Mesendoderm (in vitro differentiated cells): ENCODE measurements around the gene CDH23.

Source experiments
- DNase-seq: peaks from one replicate; pipeline ENCODE4 v3.0.0; 2013
- H2AK5ac ChIP-seq: 2 replicates; pipeline ENCODE4 v1.6.1; 2013; ENCODE audit warnings: low read length, inconsistent platforms
- H2BK120ac ChIP-seq: 2 replicates; pipeline ENCODE4 v1.6.1; 2013; ENCODE audit warnings: low read depth, mild to moderate bottlenecking, low read length, moderate library complexity, mixed read lengths
- H2BK15ac ChIP-seq: replicated peaks from 2 replicates; pipeline ENCODE4 v1.6.1; 2013; ENCODE audit warnings: low read depth, mild to moderate bottlenecking, moderate library complexity
- H2BK5ac ChIP-seq: 2 replicates; pipeline ENCODE4 v1.6.1; 2013; ENCODE audit warnings: low read length, inconsistent platforms
- H3K18ac ChIP-seq: 2 replicates; pipeline ENCODE4 v1.6.1; 2013; ENCODE audit warnings: mild to moderate bottlenecking, low read length, mixed read lengths
- H3K23ac ChIP-seq: one replicate; pipeline ENCODE4 v1.6.1; 2013; ENCODE audit warnings: low read length
- H3K27ac ChIP-seq: 2 replicates; pipeline ENCODE4 v1.5.1; 2013; ENCODE audit warnings: low read depth, mild to moderate bottlenecking, inconsistent platforms, low read length, moderate library complexity
- H3K27me3 ChIP-seq: 2 replicates; pipeline ENCODE4 v1.6.1; 2013; ENCODE audit warnings: low read length, control low read depth, mild to moderate bottlenecking, inconsistent platforms; ENCODE audit not compliant: insufficient read depth, poor library complexity
- H3K36me3 ChIP-seq: 2 replicates; pipeline ENCODE4 v1.6.1; 2013; ENCODE audit warnings: low read length, inconsistent platforms; ENCODE audit not compliant: control insufficient read depth, insufficient read depth
- H3K4ac ChIP-seq: one replicate; pipeline ENCODE4 v1.6.1; 2013; ENCODE audit warnings: low read depth, mild to moderate bottlenecking, low read length, moderate library complexity
- H3K4me1 ChIP-seq: 2 replicates; pipeline ENCODE4 v1.6.1; 2013; ENCODE audit warnings: low read depth, low read length, inconsistent platforms; ENCODE audit not compliant: control insufficient read depth
- H3K4me2 ChIP-seq: 2 replicates; pipeline ENCODE4 v1.6.1; 2013; ENCODE audit warnings: low read length
- H3K4me3 ChIP-seq: 2 replicates; pipeline ENCODE4 v1.5.1; 2013; ENCODE audit warnings: mild to moderate bottlenecking, low read length
- H3K56ac ChIP-seq: one replicate; pipeline ENCODE4 v1.6.1; 2013; ENCODE audit warnings: low read length
- H3K79me1 ChIP-seq: 2 replicates; pipeline ENCODE4 v1.6.1; 2013; ENCODE audit warnings: low read length, inconsistent platforms
- H3K79me2 ChIP-seq: 2 replicates; pipeline ENCODE4 v1.6.1; 2013; ENCODE audit warnings: mild to moderate bottlenecking, low read length; ENCODE audit not compliant: control insufficient read depth, insufficient read depth
- H3K9ac ChIP-seq: 2 replicates; pipeline ENCODE4 v1.6.1; 2013; ENCODE audit warnings: low read length, inconsistent platforms
- H4K5ac ChIP-seq: one replicate; pipeline ENCODE4 v1.6.1; 2013; ENCODE audit warnings: low read length
- H4K8ac ChIP-seq: one replicate; pipeline ENCODE4 v1.6.1; 2013; ENCODE audit warnings: low read depth, mild to moderate bottlenecking, control low read depth, low read length, moderate library complexity
- WGBS: extraction: QIAGEN DNeasy Blood & Tissue Kit; methylation state at CpG from one replicate; pipeline ENCODE4 v1.1.7; 2013; ENCODE audit warnings: low lambda C conversion rate, missing lambda C conversion rate; ENCODE audit not compliant: insufficient coverage; ENCODE audit errors: extremely low coverage; 5-methylcytosine and 5-hydroxymethylcytosine counted together

CDH23 gene

DNA sequence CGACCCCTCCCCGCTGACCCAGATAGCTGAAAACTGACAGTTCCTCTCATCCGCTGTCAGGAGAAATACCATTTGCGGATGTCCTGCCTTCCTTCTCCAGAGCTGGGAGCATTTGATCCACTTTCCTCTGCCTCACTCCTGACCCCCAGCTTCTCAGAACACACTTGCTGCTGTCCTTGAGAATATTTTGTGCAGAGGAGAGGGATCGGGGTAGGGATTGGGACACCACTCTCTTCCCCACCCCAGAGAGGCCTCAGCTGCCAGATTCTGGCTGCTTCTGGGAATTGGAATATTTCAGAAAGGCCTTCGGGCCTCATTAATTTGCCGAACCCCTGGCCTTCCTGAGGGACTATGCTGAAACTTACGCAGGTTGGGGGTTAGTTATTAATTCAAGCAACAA is 225.9 kb downstream of the CDH23 start:
- Histone ChIP-seq H4K8ac (no peak overlapping the region), H3K56ac (peak overlapping the region; percentile 70), H2BK15ac (no peak overlapping the region), H3K23ac (no peak overlapping the region), H3K27ac (peak overlapping the region; percentile 51), H3K4ac (no peak overlapping the region), H2AK5ac (peak overlapping the region; percentile 96), H3K27me3 (no peaks in the 10 kb centered on the region), H3K18ac (no peak overlapping the region), H3K79me2 (no peaks in the 10 kb centered on the region), H3K9ac (peak overlapping the region; percentile 23), H3K79me1 (no peaks in the 10 kb centered on the region), H2BK5ac (peak overlapping the region; percentile 18), H2BK120ac (no peak overlapping the region), H3K36me3 (no peaks in the 10 kb centered on the region), H3K4me1 (peaks cover 24% of the 10 kb centered on the region), H3K4me3 (no peak overlapping the region), H4K5ac (no peak overlapping the region), H3K4me2 (no peak overlapping the region)
- no peak for DNase-seq
- no CpG with 5 or more reads among the region's 8 CpGs for WGBS

DNA sequence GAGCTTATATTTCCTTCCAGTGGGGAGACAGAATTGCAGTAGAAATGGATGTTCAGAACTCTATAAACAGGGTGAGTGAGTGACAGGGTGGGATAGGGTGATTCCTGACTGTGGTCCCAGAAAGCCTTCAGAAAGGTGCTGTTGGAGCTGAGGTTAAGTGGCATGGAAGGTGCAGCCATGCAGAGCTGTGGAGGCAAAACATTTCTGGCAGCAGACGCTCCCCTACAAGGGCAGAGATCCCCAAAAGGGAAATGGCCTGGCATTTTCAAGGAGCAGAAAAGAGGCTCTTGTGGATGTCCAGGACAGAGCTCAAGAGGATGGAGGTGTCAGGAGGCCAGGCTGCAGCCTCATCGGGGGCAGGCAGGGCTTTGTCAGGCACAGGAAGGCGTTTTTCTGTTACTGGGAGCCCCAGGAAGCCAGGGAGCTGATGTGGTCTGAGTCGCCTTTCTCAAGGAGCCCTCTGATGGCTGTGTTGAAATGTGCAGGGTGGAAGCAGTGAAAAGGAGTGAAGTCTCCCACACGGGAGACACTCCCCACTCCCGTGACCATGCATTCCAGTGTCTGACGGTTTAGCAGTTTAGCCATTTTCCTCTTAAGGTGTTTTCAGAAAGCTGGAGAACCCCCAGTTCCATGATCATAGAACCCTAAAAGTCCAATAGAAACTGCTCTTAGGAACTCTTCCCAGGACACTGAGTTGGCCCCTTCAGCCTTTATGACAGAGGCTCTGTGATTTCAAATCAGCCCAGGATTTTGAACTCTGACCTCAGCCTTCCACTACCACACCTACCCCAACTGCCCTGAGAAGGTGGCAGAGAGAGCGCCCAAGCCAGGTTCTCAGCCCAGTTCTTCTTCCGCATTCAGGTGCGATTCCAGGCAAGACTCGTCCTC is 226.6 kb downstream of the CDH23 start:
- H3K4me2 ChIP-seq, result no peak overlapping the region
- H3K9ac ChIP-seq, result peak overlapping the region; percentile 18
- H3K36me3 ChIP-seq, result no peaks in the 10 kb centered on the region
- no peak overlapping the region for H4K5ac ChIP-seq
- H3K4me3 ChIP-seq, result no peak overlapping the region
- H3K79me2 ChIP-seq, result no peaks in the 10 kb centered on the region
- H2BK5ac ChIP-seq, result peak overlapping the region; percentile 33
- no peak overlapping the region for H2BK120ac ChIP-seq
- no peak overlapping the region for H3K23ac ChIP-seq
- peak overlapping the region; percentile 70 for H3K56ac ChIP-seq
- no peak overlapping the region for H3K27ac ChIP-seq
- H2BK15ac ChIP-seq, result no peak overlapping the region
- H3K4me1 ChIP-seq, result peaks cover 28% of the 10 kb centered on the region
- no peak overlapping the region for H3K4ac ChIP-seq
- no CpG with 5 or more reads among the region's 11 CpGs for WGBS
- peak overlapping the region; percentile 96 for H2AK5ac ChIP-seq
- no peaks in the 10 kb centered on the region for H3K79me1 ChIP-seq
- no peaks in the 10 kb centered on the region for H3K27me3 ChIP-seq
- H4K8ac ChIP-seq, result no peak overlapping the region
- no peak overlapping the region for H3K18ac ChIP-seq
- peak; percentile 68 for DNase-seq

DNA sequence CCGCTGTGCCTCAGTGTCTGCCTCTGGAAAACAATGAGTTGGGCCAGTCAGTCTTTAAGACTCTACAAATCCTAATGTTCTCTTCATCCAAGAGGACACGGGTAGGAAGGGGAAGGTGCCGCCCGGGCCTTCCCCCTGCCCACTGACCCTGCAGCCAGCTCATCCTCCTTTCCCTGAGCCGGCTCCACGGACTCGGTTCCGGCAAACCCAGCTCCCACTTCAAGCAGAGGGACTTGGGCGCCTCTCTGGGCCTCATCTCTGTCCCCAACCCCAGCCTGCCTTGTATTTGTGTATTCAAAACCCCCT is 227.2 kb downstream of the CDH23 start:
- H3K9ac ChIP-seq, result no peak overlapping the region
- DNase-seq, result no peak

DNA sequence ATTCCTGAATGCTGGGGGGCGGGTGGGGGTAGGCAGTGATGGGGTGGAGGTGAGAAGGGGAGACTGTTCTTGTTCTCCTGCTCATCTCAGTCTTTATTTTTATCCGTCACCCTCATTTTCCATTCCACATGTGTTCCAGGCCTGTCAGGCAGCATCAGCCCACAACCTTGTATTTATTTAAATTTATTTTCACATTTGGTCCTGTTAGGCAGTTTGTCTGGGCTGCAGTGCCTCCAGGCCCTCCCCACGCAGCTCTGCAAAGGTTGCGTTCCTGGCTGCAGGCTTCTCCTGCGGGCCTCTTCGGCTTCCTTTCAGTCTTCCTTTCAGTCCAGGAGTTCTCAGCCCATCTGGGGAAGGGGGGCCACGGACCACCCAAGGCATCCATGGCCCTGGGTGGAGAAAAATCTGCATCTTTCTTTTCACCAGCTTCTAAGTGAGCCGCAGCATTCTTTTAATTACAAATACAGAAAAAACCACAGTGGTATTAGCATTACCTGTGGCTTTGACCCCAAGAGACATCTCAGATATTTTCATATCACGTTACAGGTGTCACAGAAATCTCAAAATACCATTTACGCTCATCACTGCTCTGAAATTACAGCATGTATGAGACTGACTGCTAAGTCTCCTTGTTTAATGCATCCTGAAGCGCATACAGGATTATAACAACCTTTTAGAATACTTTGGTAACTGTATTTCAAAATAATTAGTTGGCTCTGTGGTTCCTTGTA is 228.9 kb downstream of the CDH23 start:
- Histone ChIP-seq H3K4me1 (peaks cover 31% of the 10 kb centered on the region), H3K27ac (no peak overlapping the region), H3K79me1 (no peaks in the 10 kb centered on the region), H2BK15ac (no peak overlapping the region), H3K4ac (no peak overlapping the region), H3K56ac (no peak overlapping the region), H2BK5ac (no peak overlapping the region), H4K8ac (no peak overlapping the region), H3K4me2 (no peak overlapping the region), H3K36me3 (no peaks in the 10 kb centered on the region), H3K9ac (no peak overlapping the region), H4K5ac (no peak overlapping the region), H3K23ac (no peak overlapping the region), H2BK120ac (no peak overlapping the region), H3K79me2 (no peaks in the 10 kb centered on the region), H2AK5ac (no peak overlapping the region), H3K4me3 (no peak overlapping the region), H3K27me3 (no peaks in the 10 kb centered on the region), H3K18ac (no peak overlapping the region)
- DNase-seq, result no peak
- WGBS, result no CpG with 5 or more reads among the region's 11 CpGs

More for the DNA sequence above, 227.2 kb downstream of the CDH23 start:
- Histone ChIP-seq H3K27ac (no peak overlapping the region), H3K79me1 (no peaks in the 10 kb centered on the region), H2BK15ac (no peak overlapping the region), H3K27me3 (no peaks in the 10 kb centered on the region), H3K23ac (no peak overlapping the region), H3K4me3 (no peak overlapping the region), H2BK5ac (peak overlapping the region; percentile 42), H3K4ac (peak overlapping the region; percentile 20), H3K36me3 (no peaks in the 10 kb centered on the region), H3K4me1 (peaks cover 28% of the 10 kb centered on the region), H3K79me2 (no peaks in the 10 kb centered on the region), H3K56ac (peak overlapping the region; percentile 70), H4K8ac (no peak overlapping the region), H3K4me2 (no peak overlapping the region), H3K18ac (peak overlapping the region; percentile 10), H4K5ac (no peak overlapping the region), H2BK120ac (no peak overlapping the region), H2AK5ac (no peak overlapping the region)
- WGBS, result no CpG with 5 or more reads among the region's 9 CpGs

- H4K5ac ChIP-seq, result no peak overlapping the region
- WGBS, result no CpG with 5 or more reads among the region's 14 CpGs
- H2BK120ac ChIP-seq, result no peak overlapping the region
- H3K4me2 ChIP-seq, result no peak overlapping the region
- H4K8ac ChIP-seq, result no peak overlapping the region
- no peak overlapping the region for H3K4ac ChIP-seq
- no peak overlapping the region for H3K9ac ChIP-seq
- H3K27ac ChIP-seq, result no peak overlapping the region
- no peak overlapping the region for H3K4me3 ChIP-seq
- peak overlapping the region; percentile 23 for H2AK5ac ChIP-seq
- H3K23ac ChIP-seq, result no peak overlapping the region
- peaks cover 1% of the 10 kb centered on the region for H3K79me1 ChIP-seq
- H3K36me3 ChIP-seq, result no peaks in the 10 kb centered on the region
- H3K79me2 ChIP-seq, result no peaks in the 10 kb centered on the region
- no peak overlapping the region for H3K18ac ChIP-seq
- no peaks in the 10 kb centered on the region for H3K27me3 ChIP-seq
- H3K56ac ChIP-seq, result peak overlapping the region; percentile 56
- peaks cover 31% of the 10 kb centered on the region for H3K4me1 ChIP-seq
- H2BK5ac ChIP-seq, result no peak overlapping the region
- no peak overlapping the region for H2BK15ac ChIP-seq
- no peak for DNase-seq
These were observed 230.7 kb downstream of the CDH23 start for GRCh38 chr10:71627230-71627939.
